SK-N-SH (cell line): ENCODE results near the gene CLEC6A. TPM values are rescaled to one million over a fixed set of nuclear protein-coding genes. Genes with fewer than 3 reads are reported as not detected.

Experiments used
- CTCF ChIA-PET: fragments of 300-600, 350-600 bp; formaldehyde crosslinking; extraction: SDS; loops from one replicate; lab custom pipeline; 2021; lab: Yijun Ruan, JAX
- POLR2A ChIA-PET: fragments of 350-600 bp; sonication (Branson Sonifier 250); formaldehyde crosslinking; extraction: SDS; loops from one replicate; lab custom pipeline; 2020; ENCODE audit warnings: antibody characterized with exemption, inconsistent platforms; lab: Yijun Ruan, JAX
- DNase-seq: peaks from one replicate; pipeline ENCODE4 v3.0.0; 2012
- H2AFZ ChIP-seq: fragments of 200-600 bp; sonication (generic); 2 replicates; pipeline ENCODE4 v1.8.1; 2016; ENCODE audit warnings: antibody characterized with exemption, mild to moderate bottlenecking, low read depth
- H3F3A ChIP-seq: fragments of 200-600 bp; sonication (generic); replicated peaks from 2 replicates; pipeline ENCODE3; 2016; ENCODE audit warnings: antibody characterized with exemption, mild to moderate bottlenecking; ENCODE audit not compliant: insufficient read depth
- H3K27ac ChIP-seq, 2 experiments: fragments of 200-500 bp in 1 of 2; fragments of 200-600 bp in 1 of 2; sonication (Bioruptor generic) in 1 of 2; sonication (generic), shearing (Covaris generic) in 1 of 2; 2 replicates each; pipeline versions ENCODE4 v1.5.1 to v1.6.1; 2014 to 2016; ENCODE audit warnings: low read depth in 2 of 2, inconsistent platforms in 1 of 2, low read length in 1 of 2, mild to moderate bottlenecking in 1 of 2, mixed read lengths in 1 of 2
- H3K27me3 ChIP-seq: fragments of 200-600 bp; sonication (generic), shearing (Covaris generic); 2 replicates; pipeline ENCODE4 v1.6.1; 2016; ENCODE audit warnings: mixed run types; ENCODE audit not compliant: insufficient read depth
- H3K36me3 ChIP-seq, 2 experiments: fragments of 200-500 bp in 1 of 2; fragments of 200-600 bp in 1 of 2; sonication (Bioruptor generic) in 1 of 2; sonication (generic) in 1 of 2; replicated peaks in 1 of 2; 2 replicates each; pipeline versions ENCODE3 to v1.5.1; 2014 to 2016; ENCODE audit warnings: low read length in 1 of 2, mild to moderate bottlenecking in 1 of 2; ENCODE audit not compliant: insufficient read depth in 2 of 2, control insufficient read depth in 1 of 2
- H3K4me1 ChIP-seq, 2 experiments: fragments of 200-500 bp in 1 of 2; fragments of 200-600 bp in 1 of 2; sonication (Bioruptor generic) in 1 of 2; sonication (generic), shearing (Covaris generic) in 1 of 2; 2 replicates each; pipeline versions ENCODE4 v1.5.1 to v1.6.1; 2014 to 2016; ENCODE audit warnings: low read depth in 1 of 2, low read length in 1 of 2, mixed run types in 1 of 2; ENCODE audit not compliant: insufficient read depth in 2 of 2, control insufficient read depth in 1 of 2
- H3K4me2 ChIP-seq: fragments of 200-600 bp; sonication (generic), shearing (Covaris generic); 2 replicates; pipeline ENCODE4 v1.6.1; 2017; ENCODE audit warnings: mixed run types
- H3K4me3 ChIP-seq, 2 experiments: fragments of 200-500 bp in 1 of 2; fragments of 200-600 bp in 1 of 2; sonication (Bioruptor generic) in 1 of 2; sonication (generic), shearing (Covaris generic) in 1 of 2; 2 replicates each; pipeline versions ENCODE4 v1.5.1 to v1.8.1; 2014 to 2016; ENCODE audit warnings: low read depth in 2 of 2, inconsistent platforms in 1 of 2, low read length in 1 of 2, mild to moderate bottlenecking in 1 of 2, mixed read lengths in 1 of 2, moderate library complexity in 1 of 2
- H3K79me2 ChIP-seq: fragments of 200-600 bp; sonication (generic); 2 replicates; pipeline ENCODE4 v1.8.1; 2017; ENCODE audit warnings: mild to moderate bottlenecking; ENCODE audit not compliant: insufficient read depth
- H3K9ac ChIP-seq: fragments of 200-600 bp; sonication (generic); 2 replicates; pipeline ENCODE4 v1.6.1; 2017; ENCODE audit warnings: mixed run types
- H3K9me2 ChIP-seq: fragments of 200-600 bp; sonication (generic); 2 replicates; pipeline ENCODE4 v1.6.1; 2017; ENCODE audit warnings: mixed run types
- H3K9me3 ChIP-seq: fragments of 200-600 bp; sonication (generic); 2 replicates; pipeline ENCODE4 v1.6.1; 2017; ENCODE audit warnings: mixed run types, mild to moderate bottlenecking, moderate library complexity
- H4K20me1 ChIP-seq: fragments of 200-600 bp; sonication (generic); 2 replicates; pipeline ENCODE4 v1.6.1; 2017; ENCODE audit warnings: mild to moderate bottlenecking, mixed run types; ENCODE audit not compliant: insufficient read depth
- EZH2phosphoT487 ChIP-seq: fragments of 200-600 bp; sonication (generic); IDR thresholded peaks from 2 replicates; pipeline ENCODE4 v1.6.1; 2017; ENCODE audit warnings: low read depth, mixed run types, mild to moderate bottlenecking, antibody characterized with exemption, moderate library complexity, borderline replicate concordance
- POLR2AphosphoS5 ChIP-seq: IDR thresholded peaks from 2 replicates; pipeline ENCODE4 v1.6.1; 2012; ENCODE audit warnings: low read depth, low read length
- SIN3A ChIP-seq: IDR thresholded peaks from 2 replicates; pipeline ENCODE4 v1.6.1; 2012; ENCODE audit warnings: low read depth, mild to moderate bottlenecking, low read length, moderate library complexity, borderline replicate concordance
- polyA plus RNA-seq, 3 experiments: library from polyadenylated mRNA; depleted of rRNA; stranded (reverse); fragments of >200 nt; gene quantifications; 2 replicates each; pipeline ENCODE4 v1.2.3, GENCODE V29; 2012
- TF ChIP-seq, protein P1 (sequence below): IDR thresholded peaks from 2 replicates; pipeline ENCODE4; 2012
- TF ChIP-seq, protein P2 (sequence below): IDR thresholded peaks from 2 replicates; pipeline ENCODE4 v1.4.0; 2012; ENCODE audit warnings: low read depth, borderline replicate concordance
- TF ChIP-seq, protein P3 (sequence below): IDR thresholded peaks from 2 replicates; pipeline ENCODE4 v1.6.1; 2012; ENCODE audit warnings: mild to moderate bottlenecking, low read depth, low read length, moderate library complexity
- TF ChIP-seq, protein P4 (sequence below): fragments of 150-350 bp; IDR thresholded peaks from 2 replicates; pipeline ENCODE4 v1.6.1; 2017; ENCODE audit warnings: antibody characterized with exemption, low read length, low read depth, borderline replicate concordance

CLEC6A gene
- polyA plus RNA-seq, 1 of the 3 experiments (the other 2 are of a cell fraction): not detected

DNA sequence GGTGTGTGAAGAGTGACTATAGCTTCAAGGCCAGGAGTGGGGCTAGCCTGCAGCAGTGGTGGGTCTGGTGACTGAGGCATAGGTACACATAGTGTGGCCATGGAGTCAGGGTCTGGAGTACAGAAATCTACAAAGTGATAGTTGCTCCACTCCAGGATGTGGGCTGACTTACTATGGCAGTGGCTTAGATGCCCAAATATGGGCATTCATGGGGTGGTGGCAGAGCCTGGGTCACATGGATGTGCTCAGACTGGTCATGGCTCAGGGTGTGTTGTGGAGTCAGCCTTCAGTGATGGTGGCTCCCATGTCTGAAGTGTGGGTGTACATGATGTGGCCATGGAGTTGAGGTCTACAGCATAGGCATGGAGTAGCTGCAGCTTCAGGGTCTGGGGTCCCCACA, 27.3 kb downstream of the CLEC6A start:
- H4K20me1 ChIP-seq: no peaks in the 10 kb centered on the region
- no peaks in the 10 kb centered on the region for H3K79me2 ChIP-seq
- no peak overlapping the region for H3K9ac ChIP-seq
- no peaks in the 10 kb centered on the region for H3K9me2 ChIP-seq
- no peak overlapping the region for H3K4me3 ChIP-seq
- no peaks in the 10 kb centered on the region for H3K36me3 ChIP-seq
- TF ChIP-seq, protein P1, sequence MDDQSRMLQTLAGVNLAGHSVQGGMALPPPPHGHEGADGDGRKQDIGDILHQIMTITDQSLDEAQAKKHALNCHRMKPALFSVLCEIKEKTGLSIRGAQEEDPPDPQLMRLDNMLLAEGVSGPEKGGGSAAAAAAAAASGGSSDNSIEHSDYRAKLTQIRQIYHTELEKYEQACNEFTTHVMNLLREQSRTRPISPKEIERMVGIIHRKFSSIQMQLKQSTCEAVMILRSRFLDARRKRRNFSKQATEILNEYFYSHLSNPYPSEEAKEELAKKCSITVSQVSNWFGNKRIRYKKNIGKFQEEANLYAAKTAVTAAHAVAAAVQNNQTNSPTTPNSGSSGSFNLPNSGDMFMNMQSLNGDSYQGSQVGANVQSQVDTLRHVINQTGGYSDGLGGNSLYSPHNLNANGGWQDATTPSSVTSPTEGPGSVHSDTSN: no peak
- TF ChIP-seq SIN3A (no peak), EZH2phosphoT487 (no peak), POLR2AphosphoS5 (no peak)
- TF ChIP-seq, protein P2, sequence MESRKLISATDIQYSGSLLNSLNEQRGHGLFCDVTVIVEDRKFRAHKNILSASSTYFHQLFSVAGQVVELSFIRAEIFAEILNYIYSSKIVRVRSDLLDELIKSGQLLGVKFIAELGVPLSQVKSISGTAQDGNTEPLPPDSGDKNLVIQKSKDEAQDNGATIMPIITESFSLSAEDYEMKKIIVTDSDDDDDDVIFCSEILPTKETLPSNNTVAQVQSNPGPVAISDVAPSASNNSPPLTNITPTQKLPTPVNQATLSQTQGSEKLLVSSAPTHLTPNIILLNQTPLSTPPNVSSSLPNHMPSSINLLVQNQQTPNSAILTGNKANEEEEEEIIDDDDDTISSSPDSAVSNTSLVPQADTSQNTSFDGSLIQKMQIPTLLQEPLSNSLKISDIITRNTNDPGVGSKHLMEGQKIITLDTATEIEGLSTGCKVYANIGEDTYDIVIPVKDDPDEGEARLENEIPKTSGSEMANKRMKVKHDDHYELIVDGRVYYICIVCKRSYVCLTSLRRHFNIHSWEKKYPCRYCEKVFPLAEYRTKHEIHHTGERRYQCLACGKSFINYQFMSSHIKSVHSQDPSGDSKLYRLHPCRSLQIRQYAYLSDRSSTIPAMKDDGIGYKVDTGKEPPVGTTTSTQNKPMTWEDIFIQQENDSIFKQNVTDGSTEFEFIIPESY: no peak
- TF ChIP-seq, protein P3, sequence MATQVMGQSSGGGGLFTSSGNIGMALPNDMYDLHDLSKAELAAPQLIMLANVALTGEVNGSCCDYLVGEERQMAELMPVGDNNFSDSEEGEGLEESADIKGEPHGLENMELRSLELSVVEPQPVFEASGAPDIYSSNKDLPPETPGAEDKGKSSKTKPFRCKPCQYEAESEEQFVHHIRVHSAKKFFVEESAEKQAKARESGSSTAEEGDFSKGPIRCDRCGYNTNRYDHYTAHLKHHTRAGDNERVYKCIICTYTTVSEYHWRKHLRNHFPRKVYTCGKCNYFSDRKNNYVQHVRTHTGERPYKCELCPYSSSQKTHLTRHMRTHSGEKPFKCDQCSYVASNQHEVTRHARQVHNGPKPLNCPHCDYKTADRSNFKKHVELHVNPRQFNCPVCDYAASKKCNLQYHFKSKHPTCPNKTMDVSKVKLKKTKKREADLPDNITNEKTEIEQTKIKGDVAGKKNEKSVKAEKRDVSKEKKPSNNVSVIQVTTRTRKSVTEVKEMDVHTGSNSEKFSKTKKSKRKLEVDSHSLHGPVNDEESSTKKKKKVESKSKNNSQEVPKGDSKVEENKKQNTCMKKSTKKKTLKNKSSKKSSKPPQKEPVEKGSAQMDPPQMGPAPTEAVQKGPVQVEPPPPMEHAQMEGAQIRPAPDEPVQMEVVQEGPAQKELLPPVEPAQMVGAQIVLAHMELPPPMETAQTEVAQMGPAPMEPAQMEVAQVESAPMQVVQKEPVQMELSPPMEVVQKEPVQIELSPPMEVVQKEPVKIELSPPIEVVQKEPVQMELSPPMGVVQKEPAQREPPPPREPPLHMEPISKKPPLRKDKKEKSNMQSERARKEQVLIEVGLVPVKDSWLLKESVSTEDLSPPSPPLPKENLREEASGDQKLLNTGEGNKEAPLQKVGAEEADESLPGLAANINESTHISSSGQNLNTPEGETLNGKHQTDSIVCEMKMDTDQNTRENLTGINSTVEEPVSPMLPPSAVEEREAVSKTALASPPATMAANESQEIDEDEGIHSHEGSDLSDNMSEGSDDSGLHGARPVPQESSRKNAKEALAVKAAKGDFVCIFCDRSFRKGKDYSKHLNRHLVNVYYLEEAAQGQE: no peak
- TF ChIP-seq, protein P4, sequence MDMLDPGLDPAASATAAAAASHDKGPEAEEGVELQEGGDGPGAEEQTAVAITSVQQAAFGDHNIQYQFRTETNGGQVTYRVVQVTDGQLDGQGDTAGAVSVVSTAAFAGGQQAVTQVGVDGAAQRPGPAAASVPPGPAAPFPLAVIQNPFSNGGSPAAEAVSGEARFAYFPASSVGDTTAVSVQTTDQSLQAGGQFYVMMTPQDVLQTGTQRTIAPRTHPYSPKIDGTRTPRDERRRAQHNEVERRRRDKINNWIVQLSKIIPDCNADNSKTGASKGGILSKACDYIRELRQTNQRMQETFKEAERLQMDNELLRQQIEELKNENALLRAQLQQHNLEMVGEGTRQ: no peak
- H3K4me2 ChIP-seq: no peak overlapping the region
- ChIA-PET POLR2A (no interaction called here), CTCF (no interaction called here)
- no peaks in the 10 kb centered on the region for H3K9me3 ChIP-seq
- H3K27ac ChIP-seq: no peak overlapping the region
- DNase-seq: no peak
- H3K4me1 ChIP-seq: no peaks in the 10 kb centered on the region
- no peak overlapping the region for H2AFZ ChIP-seq
- no peaks in the 10 kb centered on the region for H3K27me3 ChIP-seq
- H3F3A ChIP-seq: no peaks in the 10 kb centered on the region
